LoVo (cell line): ENCODE data around the gene STKLD1.
"Not testable (repeated sequence)": the region's sequence is repeated elsewhere in the genome, so short reads cannot be mapped to it uniquely, and the experiment has no call there.

ENCODE experiments used
- DNase-seq: peaks from one replicate; pipeline ENCODE4 v3.0.0-alpha.2; 2016; ENCODE audit warnings: low spot score

STKLD1 gene

GRCh38 chr9:133386338-133386737, 10.2 kb downstream of the STKLD1 start:
- no peak for DNase-seq

GRCh38 chr9:133387680-133388079, 11.5 kb downstream of the STKLD1 start:
- DNase-seq: no peak

GRCh38 chr9:133389025-133389557, 12.9 kb downstream of the STKLD1 start:
- DNase-seq: no peak

GRCh38 chr9:133389562-133389961, 13.4 kb downstream of the STKLD1 start:
- DNase-seq: no peak

GRCh38 chr9:133390713-133391112, 14.5 kb downstream of the STKLD1 start:
- DNase-seq: no peak

GRCh38 chr9:133391449-133391848, 15.3 kb downstream of the STKLD1 start:
- DNase-seq: not testable (repeated sequence)

GRCh38 chr9:133392308-133392707, 16.1 kb downstream of the STKLD1 start:
- DNase-seq: not testable (repeated sequence)

- DNase-seq: no peak
Measured at GRCh38 chr9:133393399-133393798, 17.2 kb downstream of the STKLD1 start.

- no peak for DNase-seq
Measured at GRCh38 chr9:133394687-133395271, 18.6 kb downstream of the STKLD1 start.

- no peak for DNase-seq
Measured at GRCh38 chr9:133396952-133397351, 20.8 kb downstream of the STKLD1 start.

GRCh38 chr9:133397370-133397769, 21.2 kb downstream of the STKLD1 start:
- no peak for DNase-seq

- no peak for DNase-seq
Measured at GRCh38 chr9:133397895-133398294, 21.7 kb downstream of the STKLD1 start.

- no peak for DNase-seq
Measured at GRCh38 chr9:133400292-133400691, 24.1 kb downstream of the STKLD1 start.

GRCh38 chr9:133401588-133401987, 25.4 kb downstream of the STKLD1 start:
- DNase-seq: no peak

GRCh38 chr9:133402689-133403088, 26.5 kb downstream of the STKLD1 start:
- no peak for DNase-seq

GRCh38 chr9:133403766-133404453, 27.7 kb downstream of the STKLD1 start:
- DNase-seq: no peak

GRCh38 chr9:133404454-133405002, 28.4 kb downstream of the STKLD1 start:
- DNase-seq: no peak

GRCh38 chr9:133405508-133406438, 29.6 kb downstream of the STKLD1 start:
- DNase-seq: no peak

- peak; percentile 52 for DNase-seq
Measured at GRCh38 chr9:133406480-133407307, 30.5 kb downstream of the STKLD1 start.

- no peak for DNase-seq
Measured at GRCh38 chr9:133408042-133408441, 31.9 kb downstream of the STKLD1 start.

- no peak for DNase-seq
Measured at GRCh38 chr9:133415170-133415569, 39.0 kb downstream of the STKLD1 start.
